OCI-LY7 (cell line): ENCODE results near the gene PPP1R36. TPM values are rescaled to one million over a fixed set of nuclear protein-coding genes. Genes with fewer than 3 reads are reported as not detected.

Experiments used
- BruUV-seq: library from RNA; stranded (reverse); fragments of 400-500 nt; replicated peaks from 2 replicates; lab custom pipeline; 2021; lab: Mats Ljungman, UMichigan
- CTCF ChIA-PET: fragments of 300-600 bp; sonication (Branson Sonifier 250); formaldehyde crosslinking; loops from one replicate; lab custom pipeline; 2022; ENCODE audit warnings: antibody characterized with exemption; ENCODE audit not compliant: unreplicated experiment; lab: Charles Lee
- POLR2A ChIA-PET: fragments of 300-600 bp; sonication (Branson Sonifier 250); formaldehyde crosslinking; loops from one replicate; lab custom pipeline; 2022; ENCODE audit warnings: antibody characterized with exemption; lab: Charles Lee
- DNase-seq: peaks from one replicate; pipeline ENCODE4 v3.0.0-alpha.2; 2015; ENCODE audit warnings: low spot score
- H2AFZ ChIP-seq: fragments of 200-600 bp; sonication (generic), shearing (Covaris generic); 2 replicates; pipeline ENCODE4 v1.6.1; 2014; ENCODE audit warnings: mild to moderate bottlenecking, antibody characterized with exemption, low read length, moderate library complexity
- H3K27ac ChIP-seq: fragments of 200-600 bp; sonication (generic); 2 replicates; pipeline ENCODE4 v1.5.1; 2014; ENCODE audit warnings: mixed run types, low read depth, mild to moderate bottlenecking, moderate library complexity, low read length, inconsistent platforms; ENCODE audit not compliant: poor library complexity, severe bottlenecking
- H3K36me3 ChIP-seq: fragments of 200-600 bp; sonication (generic); 2 replicates; pipeline ENCODE4 v1.6.1; 2014; ENCODE audit warnings: mild to moderate bottlenecking, antibody characterized with exemption, low read length, moderate library complexity, mixed read lengths; ENCODE audit not compliant: insufficient read depth
- H3K4me1 ChIP-seq: fragments of 200-600 bp; sonication (generic); 2 replicates; pipeline ENCODE4 v1.5.1; 2014; ENCODE audit warnings: mild to moderate bottlenecking, low read length; ENCODE audit not compliant: insufficient read depth, poor library complexity, severe bottlenecking
- H3K4me2 ChIP-seq: fragments of 200-600 bp; sonication (generic); 2 replicates; pipeline ENCODE4 v1.6.1; 2014; ENCODE audit warnings: mild to moderate bottlenecking, low read length
- H3K4me3 ChIP-seq: fragments of 200-600 bp; sonication (generic); 2 replicates; pipeline ENCODE4 v1.5.1; 2014; ENCODE audit warnings: mild to moderate bottlenecking, low read depth, low read length; ENCODE audit not compliant: poor library complexity, severe bottlenecking
- H3K79me2 ChIP-seq: fragments of 200-600 bp; sonication (generic); 2 replicates; pipeline ENCODE4 v1.6.1; 2016; ENCODE audit warnings: low read depth, mild to moderate bottlenecking, low read length, moderate library complexity, mixed read lengths; ENCODE audit not compliant: insufficient read depth
- H3K9me2 ChIP-seq: fragments of 200-600 bp; sonication (generic); 2 replicates; pipeline ENCODE4 v1.6.1; 2016; ENCODE audit warnings: mild to moderate bottlenecking, low read length, mixed read lengths; ENCODE audit not compliant: insufficient read depth
- H3K9me3 ChIP-seq: fragments of 200-600 bp; sonication (generic); 2 replicates; pipeline ENCODE4 v1.6.1; 2014; ENCODE audit warnings: mild to moderate bottlenecking, mixed run types, low read length, mixed read lengths
- H4K20me1 ChIP-seq: fragments of 200-600 bp; sonication (generic); 2 replicates; pipeline ENCODE4 v1.6.1; 2014; ENCODE audit warnings: mild to moderate bottlenecking, antibody characterized with exemption, low read length, moderate library complexity, mixed read lengths; ENCODE audit not compliant: insufficient read depth
- EZH2phosphoT487 ChIP-seq: fragments of 200-600 bp; sonication (generic); IDR thresholded peaks from 2 replicates; pipeline ENCODE4 v1.6.1; 2018; ENCODE audit warnings: low read depth, borderline replicate concordance, mild to moderate bottlenecking, mixed run types, antibody characterized with exemption, low read length, moderate library complexity, mixed read lengths
- intact Hi-C: fragments of 100-400 bp; cut with micrococcal nuclease; formaldehyde crosslinking; loops from one replicate; pipeline ENCODE4 v1.10.0; 2022; ENCODE audit not compliant: unreplicated experiment
- total RNA-seq, 2 experiments: library from RNA; depleted of rRNA in 1 of 2; stranded (reverse); fragments of >200 nt in 1 of 2; shearing (Covaris generic) in 1 of 2; gene quantifications; 2 replicates each; pipeline ENCODE4 v1.2.3, GENCODE V29; 2014 to 2022
- TF ChIP-seq, protein P1 (sequence below): fragments of 200-600 bp; sonication (generic); conservative IDR thresholded peaks from 2 replicates; pipeline ENCODE4 v1.5.1; 2014; ENCODE audit warnings: mild to moderate bottlenecking, antibody characterized with exemption, low read length, moderate library complexity, mixed read lengths

The PPP1R36 gene
- total RNA-seq, 2 experiments from 2014 or later = not detected

DNA sequence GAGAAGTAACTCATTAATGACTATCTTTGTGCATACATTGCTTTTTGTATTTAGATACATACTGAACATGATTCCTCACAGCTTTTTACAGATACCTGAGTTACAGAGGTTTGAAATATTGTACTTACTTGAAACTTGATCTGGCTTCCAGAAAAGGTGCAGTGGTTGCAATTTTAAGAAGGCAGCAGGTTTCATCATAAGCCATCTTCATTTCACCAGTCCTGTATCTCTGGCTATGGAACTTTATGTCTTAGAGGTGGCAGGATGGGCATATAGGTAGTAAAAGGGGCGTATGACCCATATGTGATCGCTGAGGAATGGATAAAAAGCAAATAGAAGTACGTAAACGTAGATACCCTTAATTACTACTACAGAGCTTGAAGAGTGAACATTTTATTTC is 31.5 kb upstream of the PPP1R36 start:
- Histone ChIP-seq H3K4me2 (no peak overlapping the region), H3K9me3 (no peaks in the 10 kb centered on the region), H3K9me2 (no peaks in the 10 kb centered on the region), H2AFZ (no peak overlapping the region), H4K20me1 (peaks cover 17% of the 10 kb centered on the region), H3K4me1 (no peaks in the 10 kb centered on the region), H3K36me3 (peaks cover 27% of the 10 kb centered on the region), H3K79me2 (peaks cover 61% of the 10 kb centered on the region), H3K27ac (no peak overlapping the region), H3K4me3 (no peak overlapping the region)
- DNase-seq = no peak
- TF ChIP-seq, protein P1, sequence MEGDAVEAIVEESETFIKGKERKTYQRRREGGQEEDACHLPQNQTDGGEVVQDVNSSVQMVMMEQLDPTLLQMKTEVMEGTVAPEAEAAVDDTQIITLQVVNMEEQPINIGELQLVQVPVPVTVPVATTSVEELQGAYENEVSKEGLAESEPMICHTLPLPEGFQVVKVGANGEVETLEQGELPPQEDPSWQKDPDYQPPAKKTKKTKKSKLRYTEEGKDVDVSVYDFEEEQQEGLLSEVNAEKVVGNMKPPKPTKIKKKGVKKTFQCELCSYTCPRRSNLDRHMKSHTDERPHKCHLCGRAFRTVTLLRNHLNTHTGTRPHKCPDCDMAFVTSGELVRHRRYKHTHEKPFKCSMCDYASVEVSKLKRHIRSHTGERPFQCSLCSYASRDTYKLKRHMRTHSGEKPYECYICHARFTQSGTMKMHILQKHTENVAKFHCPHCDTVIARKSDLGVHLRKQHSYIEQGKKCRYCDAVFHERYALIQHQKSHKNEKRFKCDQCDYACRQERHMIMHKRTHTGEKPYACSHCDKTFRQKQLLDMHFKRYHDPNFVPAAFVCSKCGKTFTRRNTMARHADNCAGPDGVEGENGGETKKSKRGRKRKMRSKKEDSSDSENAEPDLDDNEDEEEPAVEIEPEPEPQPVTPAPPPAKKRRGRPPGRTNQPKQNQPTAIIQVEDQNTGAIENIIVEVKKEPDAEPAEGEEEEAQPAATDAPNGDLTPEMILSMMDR = no peak
- TF ChIP-seq EZH2phosphoT487 = no peak
- BruUV-seq = no TSS peak
- POLR2A ChIA-PET = interaction anchor here (0.7 to 0.9 kb wide), 2 partner anchors 9 to 1263 kb away, joined by 3 read pairs; no protein-coding TSS in a partner anchor
- intact Hi-C loops = no loop called here
- CTCF ChIA-PET = no interaction called here

DNA sequence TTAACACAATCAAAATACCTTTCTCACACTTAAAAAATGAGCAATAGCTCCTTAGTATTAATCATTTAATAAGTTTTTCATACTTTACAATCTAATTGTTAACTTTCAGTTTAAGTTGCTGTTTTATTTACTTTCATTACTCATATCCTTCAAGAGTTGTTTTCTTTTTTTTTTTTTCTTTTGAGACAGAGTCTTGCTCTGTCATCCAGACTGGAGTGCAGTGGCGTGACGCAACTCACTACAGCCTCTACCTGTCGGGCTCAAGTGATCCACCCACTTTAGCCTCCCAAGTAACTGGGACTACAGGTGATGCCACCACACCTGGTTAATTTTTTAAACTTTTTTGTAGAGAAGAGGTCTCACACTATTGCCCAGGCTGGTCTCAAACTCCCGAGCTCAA is 29.1 kb upstream of the PPP1R36 start:
- intact Hi-C loops = no loop called here
- H3K27ac ChIP-seq = no peak overlapping the region
- H3K9me2 ChIP-seq = no peaks in the 10 kb centered on the region
- no peaks in the 10 kb centered on the region for H3K4me1 ChIP-seq
- no peak overlapping the region for H2AFZ ChIP-seq
- H3K79me2 ChIP-seq = peaks cover 40% of the 10 kb centered on the region
- no TSS peak for BruUV-seq
- ChIA-PET POLR2A (interaction anchor here (0.6 to 1.4 kb wide), 6 partner anchors 10 to 177 kb away, joined by 3 to 4 read pairs (median 3); no protein-coding TSS in a partner anchor), CTCF (no interaction called here)
- no peak for DNase-seq
- no peak overlapping the region for H3K4me2 ChIP-seq
- H3K4me3 ChIP-seq = no peak overlapping the region
- peaks cover 9% of the 10 kb centered on the region; the same call in 1 of the 2 replicates for H4K20me1 ChIP-seq
- no peaks in the 10 kb centered on the region for H3K9me3 ChIP-seq
- TF ChIP-seq, protein P1 = no peak
- TF ChIP-seq EZH2phosphoT487 = no peak
- H3K36me3 ChIP-seq = peaks cover 39% of the 10 kb centered on the region

DNA sequence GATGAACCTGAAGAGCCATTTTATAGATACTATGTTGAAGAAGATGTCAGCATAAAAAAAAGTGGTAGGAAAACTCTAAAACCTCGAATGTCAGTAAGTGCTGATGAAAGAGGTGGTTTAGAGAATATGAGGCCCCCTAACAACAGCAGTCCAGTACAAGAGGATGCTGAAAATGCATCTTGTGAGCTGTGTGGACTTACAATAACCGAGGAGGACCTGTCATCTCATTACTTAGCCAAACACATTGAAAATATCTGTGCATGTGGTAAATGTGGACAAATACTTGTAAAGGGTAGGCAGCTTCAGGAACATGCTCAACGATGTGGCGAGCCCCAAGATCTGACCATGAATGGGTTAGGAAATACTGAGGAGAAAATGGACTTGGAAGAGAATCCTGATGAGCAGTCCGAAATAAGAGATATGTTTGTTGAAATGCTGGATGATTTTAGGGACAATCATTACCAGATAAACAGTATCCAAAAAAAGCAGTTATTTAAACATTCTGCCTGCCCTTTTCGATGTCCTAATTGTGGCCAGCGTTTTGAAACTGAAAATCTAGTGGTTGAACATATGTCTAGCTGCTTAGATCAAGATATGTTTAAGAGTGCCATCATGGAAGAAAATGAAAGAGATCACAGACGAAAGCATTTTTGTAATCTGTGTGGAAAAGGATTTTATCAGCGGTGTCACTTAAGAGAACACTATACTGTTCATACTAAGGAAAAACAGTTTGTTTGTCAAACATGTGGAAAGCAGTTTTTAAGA is 27.0 kb upstream of the PPP1R36 start:
- Histone ChIP-seq H4K20me1 (peaks cover 5% of the 10 kb centered on the region; the same call in 1 of the 2 replicates), H3K9me2 (no peaks in the 10 kb centered on the region), H3K36me3 (peaks cover 44% of the 10 kb centered on the region), H3K79me2 (peaks cover 19% of the 10 kb centered on the region; the same call in 1 of the 2 replicates), H2AFZ (no peak overlapping the region), H3K4me3 (no peak overlapping the region), H3K4me1 (no peaks in the 10 kb centered on the region), H3K4me2 (no peak overlapping the region), H3K27ac (no peak overlapping the region), H3K9me3 (no peaks in the 10 kb centered on the region)
- TF ChIP-seq, protein P1 = no peak
- TF ChIP-seq EZH2phosphoT487 = no peak
- POLR2A ChIA-PET = interaction anchor here (1.2 kb wide), 1 partner anchor 135 kb away, joined by 3 read pairs; no protein-coding TSS in a partner anchor
- intact Hi-C loops = no loop called here
- TSS peak; percentile 48 for BruUV-seq
- CTCF ChIA-PET = no interaction called here
- DNase-seq = no peak
